ENCODE data around the gene ADGRV1. TPM values are rescaled to one million over a fixed set of nuclear protein-coding genes. Genes with fewer than 3 reads are reported as not detected.

Gene ADGRV1
- total RNA-seq, 1 donor from 2014 or later = 1.7 TPM

DNA sequence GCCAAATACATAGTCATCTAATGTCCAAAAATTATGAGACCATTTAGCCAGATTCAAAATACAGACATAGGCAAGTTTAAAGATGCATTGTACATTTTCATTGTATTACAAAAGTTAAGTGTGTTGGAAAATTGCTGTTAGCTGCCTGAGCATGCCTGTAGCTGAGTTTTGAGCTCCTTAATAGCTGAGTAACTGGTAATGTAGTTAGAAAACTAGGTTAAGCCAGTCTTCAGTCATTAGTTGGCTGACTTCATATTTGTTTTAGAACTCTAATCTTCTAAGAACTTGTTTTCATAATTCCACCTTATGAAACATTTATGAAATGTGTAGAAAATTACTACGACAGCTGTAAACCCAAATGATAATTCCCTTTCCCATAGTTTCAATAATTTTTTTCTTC lies 531.2 kb downstream of the ADGRV1 start:
- ATAC-seq (no peak), DNase-seq (ENCODE audit: low spot score) (no peak)
- intact Hi-C loops (cut with DNase I) = loop anchor here (10.0 kb wide), 1 partner anchor 155 kb away; no protein-coding TSS in a partner anchor

DNA sequence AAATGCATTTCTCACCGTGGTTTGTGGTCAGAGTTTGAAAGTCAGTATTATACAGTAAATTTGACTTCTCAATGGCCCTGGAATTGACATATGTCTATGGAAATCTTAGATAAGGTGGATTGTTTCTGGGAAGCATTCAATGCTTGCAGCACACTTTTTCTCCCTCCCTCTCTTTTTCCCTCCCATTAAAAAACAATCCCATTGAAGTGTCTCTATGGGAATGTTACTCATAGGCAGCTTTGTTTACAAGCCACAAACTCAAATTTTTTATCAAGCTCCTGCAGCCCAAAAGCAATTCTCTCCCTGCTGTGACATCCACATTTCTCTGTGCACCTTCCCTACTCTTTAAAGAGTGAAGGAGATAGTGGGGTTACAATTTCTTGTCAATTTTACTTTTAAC lies 532.4 kb downstream of the ADGRV1 start:
- intact Hi-C loops (cut with DNase I) = loop anchor here (10.0 kb wide), 1 partner anchor 156 kb away; no protein-coding TSS in a partner anchor
- ATAC-seq (no peak), DNase-seq (ENCODE audit: low spot score) (no peak)

DNA sequence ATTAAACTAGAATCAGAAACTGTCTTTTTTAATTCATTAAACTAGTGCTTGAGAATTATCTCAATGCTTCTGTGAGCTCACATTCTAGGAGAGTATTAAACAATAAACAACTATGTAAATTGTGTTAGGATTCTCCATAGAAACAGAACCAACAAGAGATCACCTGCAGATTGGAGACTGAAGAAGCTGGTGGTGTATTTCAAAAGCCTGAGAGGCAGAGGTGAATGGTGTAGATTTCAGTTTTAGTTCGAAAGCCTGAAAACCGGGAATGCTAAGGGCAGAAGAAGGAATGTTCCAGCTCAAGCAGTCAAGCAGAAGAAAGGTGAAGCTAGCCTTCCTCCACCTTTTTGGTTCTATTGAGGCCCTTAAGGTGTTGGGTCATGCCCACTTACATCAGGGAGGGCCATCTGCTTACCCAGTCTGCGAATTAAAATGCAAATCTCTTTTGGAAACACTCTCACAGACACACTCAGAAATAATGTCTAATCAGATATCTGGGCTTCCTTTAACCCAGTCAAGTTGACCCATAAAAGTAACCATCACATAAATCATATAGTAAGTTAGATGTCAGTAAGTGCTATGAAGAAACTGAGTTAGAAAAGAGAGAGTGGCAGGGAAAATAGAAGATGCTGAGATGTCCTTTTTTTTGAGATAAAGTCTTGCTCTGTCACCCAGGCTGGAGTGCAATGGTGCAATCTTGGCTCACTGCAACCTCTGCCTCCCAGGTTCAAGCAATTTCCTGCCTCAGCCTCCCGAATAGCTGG lies 533.1 kb downstream of the ADGRV1 start:
- DNase-seq (ENCODE audit: low spot score) (no peak), ATAC-seq (no peak)
- intact Hi-C loops (cut with DNase I) = loop anchor here (10.0 kb wide), 1 partner anchor 157 kb away; no protein-coding TSS in a partner anchor

DNA sequence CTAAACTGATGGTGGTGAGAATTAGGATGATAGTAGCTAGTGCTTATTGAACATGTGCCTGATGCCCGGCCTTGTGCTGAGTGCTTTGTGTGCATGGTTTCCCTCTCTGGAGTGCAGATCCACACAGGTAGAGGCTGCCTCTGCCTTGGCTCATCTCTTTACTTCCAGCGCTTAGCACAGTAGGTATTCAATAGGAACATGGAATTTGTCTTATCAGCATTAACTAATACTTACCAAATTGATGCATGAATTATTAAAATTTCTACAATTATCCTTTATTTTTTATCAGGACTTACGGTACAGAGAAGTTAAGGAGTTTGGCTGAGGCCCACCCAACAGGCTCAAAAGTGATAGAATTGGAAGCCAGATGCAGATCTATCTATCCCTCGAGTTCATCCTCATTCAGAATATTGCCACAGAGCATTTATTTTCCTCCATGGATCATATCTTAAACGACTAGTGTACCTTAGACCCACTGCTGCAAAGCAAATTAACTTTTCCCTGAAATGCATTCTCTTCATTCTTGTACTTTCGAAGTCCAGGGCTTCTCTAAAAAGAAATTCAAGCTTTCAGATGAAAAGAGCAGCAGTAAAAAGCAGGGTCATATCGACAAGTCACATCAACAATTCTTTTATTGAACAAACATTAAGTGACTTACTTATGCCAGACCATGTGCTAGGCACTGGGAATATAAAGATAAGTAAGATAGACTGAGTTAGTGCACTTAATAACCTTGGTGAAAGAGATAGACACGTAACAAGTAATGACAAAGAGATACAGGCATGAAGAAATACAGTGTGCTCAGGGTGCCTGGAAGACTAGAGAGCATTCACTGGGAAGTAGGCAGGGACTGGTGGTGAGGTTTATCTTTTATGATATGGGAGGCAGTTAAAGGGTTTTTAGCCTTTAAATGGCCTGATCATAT lies 534.5 kb downstream of the ADGRV1 start:
- ATAC-seq = no peak
- intact Hi-C loops (cut with DNase I) = loop anchor here (10.0 kb wide), 1 partner anchor 158 kb away; no protein-coding TSS in a partner anchor
- DNase-seq (ENCODE audit: low spot score) = no peak

DNA sequence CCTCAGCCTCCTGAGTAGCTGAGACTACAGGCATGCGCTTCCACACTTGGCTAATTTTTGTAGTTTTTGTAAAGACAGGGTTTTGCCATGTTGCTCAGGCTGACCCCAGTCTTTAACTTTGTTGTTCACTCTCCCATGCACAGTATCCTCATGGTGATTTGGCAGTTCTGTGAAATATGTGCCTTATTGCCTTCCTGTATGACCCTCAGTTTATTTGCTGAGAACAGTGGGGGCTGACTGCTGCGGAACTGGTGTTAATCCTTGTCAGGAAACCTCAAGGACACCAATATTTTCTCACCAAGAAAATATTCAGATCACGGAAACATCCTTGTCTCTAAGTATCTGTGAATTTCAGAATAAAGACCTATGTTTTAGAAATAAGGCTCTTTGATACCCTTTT lies 536.7 kb downstream of the ADGRV1 start:
- DNase-seq (ENCODE audit: low spot score) (no peak), ATAC-seq (no peak)
- intact Hi-C loops (cut with DNase I) = loop anchor here (10.0 kb wide), 1 partner anchor 161 kb away; no protein-coding TSS in a partner anchor

DNA sequence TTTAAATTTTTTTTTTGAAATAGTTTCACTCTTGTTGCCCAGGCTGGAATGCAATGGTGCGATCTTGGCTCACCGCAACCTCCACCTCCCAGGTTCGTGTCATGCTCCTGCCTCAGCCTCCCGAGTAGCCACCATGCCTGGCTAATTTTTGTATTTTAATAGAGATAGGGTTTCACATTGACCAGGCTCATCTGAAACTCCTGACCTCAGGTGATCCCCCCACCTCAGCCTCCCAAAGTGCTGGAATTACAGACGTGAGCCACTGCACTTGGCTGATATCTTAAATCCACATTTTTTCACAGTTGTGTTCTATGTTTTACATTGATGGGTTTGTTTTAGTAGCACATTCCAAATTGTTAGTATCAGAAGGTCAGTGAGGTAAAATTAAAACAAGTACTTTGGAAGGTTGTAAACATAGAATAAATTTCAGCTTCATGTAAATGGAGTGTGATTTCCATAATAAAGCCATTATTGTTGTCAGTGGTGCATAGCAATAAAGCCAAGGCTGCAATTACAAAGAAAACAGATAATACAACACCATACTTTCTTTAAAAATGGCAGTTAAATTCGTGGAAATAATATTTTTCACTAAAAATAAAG lies 537.3 kb downstream of the ADGRV1 start:
- no peak for ATAC-seq
- intact Hi-C loops (cut with DNase I) = loop anchor here (10.0 kb wide), 1 partner anchor 161 kb away; no protein-coding TSS in a partner anchor
- no peak for DNase-seq (ENCODE audit: low spot score)

DNA sequence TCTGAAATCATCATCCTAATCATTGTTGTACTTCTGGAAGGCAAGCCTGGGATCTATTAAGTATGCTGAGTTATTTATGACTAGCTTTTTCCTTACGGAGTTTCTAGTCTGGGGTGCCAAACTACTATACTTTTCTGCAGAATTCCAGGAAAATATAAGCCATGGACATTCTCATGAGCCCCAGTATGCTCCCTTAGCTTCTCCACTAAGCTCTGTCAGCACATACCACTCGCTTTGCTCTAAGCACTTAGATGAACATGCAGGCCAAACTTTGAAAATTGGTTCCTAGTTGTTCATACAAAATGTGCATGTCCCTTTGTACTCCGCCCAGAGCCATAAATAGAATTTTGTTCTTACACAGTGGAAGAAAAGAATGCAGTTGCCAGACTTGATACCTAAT lies 539.9 kb downstream of the ADGRV1 start:
- intact Hi-C loops (cut with DNase I) = loop anchor here (10.0 kb wide), 1 partner anchor 164 kb away; no protein-coding TSS in a partner anchor
- DNase-seq (ENCODE audit: low spot score) = no peak
- no peak for ATAC-seq

DNA sequence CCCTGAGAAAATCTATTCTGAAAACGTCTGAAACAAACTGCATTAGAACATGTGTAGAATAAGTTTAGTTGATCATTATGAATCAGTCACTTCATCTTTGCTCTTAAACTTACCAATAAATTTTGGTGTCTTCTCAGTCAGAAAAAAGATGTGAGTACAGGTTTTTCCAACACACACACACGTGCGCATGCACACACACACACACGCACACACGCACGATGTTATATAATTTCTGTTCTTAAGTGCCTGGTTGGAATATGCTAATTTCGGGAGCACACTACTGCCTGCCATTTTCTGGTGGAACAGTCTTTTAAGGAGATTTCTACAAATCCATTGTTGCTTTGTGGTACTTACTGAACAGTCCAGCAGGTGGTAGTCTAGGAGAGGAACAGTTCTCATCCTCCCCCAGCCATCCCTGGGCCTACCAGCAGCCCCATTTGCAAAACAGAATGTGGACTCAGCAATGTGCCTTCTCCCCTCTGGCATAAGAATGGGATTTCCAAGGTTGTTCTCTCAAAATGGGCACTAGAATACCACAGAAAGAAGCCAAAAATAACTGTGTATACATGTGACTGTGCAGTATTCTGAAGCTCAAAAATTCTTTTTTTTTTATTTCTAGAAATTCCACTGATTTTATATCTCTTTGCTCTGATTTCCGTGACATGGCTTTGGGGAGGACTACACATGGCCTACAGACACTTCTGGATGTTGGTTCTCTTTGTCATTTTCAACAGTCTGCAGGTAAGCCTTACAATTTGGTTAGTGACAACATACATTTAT lies 543.2 kb downstream of the ADGRV1 start:
- DNase-seq (ENCODE audit: low spot score) (peak; percentile 80), ATAC-seq (peak; percentile 97)
- intact Hi-C loops (cut with DNase I) = loop anchor here (2.0 kb wide), 1 partner anchor 283 kb away; no protein-coding TSS in a partner anchor

DNA sequence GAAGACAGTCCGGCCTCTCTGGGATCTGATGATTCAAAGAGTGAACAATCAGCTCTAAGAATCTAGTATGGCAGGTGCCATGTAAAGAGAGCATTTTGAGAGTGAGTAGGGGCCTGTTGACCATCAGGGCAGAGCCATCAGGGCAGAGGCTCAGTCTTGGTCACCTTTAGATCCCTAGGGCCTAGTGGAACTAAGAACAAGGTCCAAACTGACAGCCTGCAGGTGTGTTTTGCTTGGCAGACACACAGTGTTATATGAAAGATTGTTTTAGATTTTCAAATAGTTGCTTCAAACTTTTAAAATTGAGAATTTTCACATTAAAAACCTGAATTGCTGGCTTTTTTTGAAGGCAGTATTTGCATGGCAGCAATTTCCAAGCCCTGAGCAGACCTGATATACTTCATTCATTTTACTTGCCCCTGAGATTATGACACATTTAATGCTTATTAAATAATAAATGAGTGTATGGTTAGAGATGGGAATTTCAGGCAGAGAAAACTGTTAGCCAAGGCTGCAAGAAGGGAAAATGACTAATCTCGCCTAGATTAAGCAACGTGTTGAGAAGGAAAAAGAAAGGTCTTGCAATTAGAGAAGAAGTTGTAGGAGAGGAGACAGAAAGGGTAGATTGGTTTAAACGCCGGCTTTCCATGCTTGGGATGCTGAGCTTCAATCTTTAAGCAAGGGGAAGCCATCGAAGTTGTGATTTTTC lies 544.9 kb downstream of the ADGRV1 start:
- intact Hi-C loops (cut with DNase I) = loop anchor here (2.0 kb wide), 1 partner anchor 281 kb away; no protein-coding TSS in a partner anchor
- no peak for ATAC-seq
- DNase-seq (ENCODE audit: low spot score) = no peak

DNA sequence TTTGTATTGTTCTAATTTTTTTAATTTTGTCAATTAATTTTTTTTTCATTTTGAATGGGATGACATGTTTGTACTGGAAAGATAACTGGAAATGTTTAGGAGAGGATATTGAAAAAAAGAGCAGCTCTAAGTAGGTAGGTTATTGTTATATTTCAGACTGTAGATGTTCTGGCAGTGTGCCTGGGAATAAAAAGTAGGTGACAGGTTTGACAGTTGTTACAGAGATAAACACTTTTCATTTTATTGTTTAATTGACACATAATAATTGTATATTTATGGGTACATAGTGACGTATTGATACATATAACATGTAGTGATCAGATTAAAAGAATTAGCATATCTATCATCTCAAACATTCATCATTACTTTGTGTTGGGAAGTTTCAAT lies 545.5 kb downstream of the ADGRV1 start:
- ATAC-seq (no peak), DNase-seq (ENCODE audit: low spot score) (no peak)
- intact Hi-C loops (cut with DNase I) = no loop called here

DNA sequence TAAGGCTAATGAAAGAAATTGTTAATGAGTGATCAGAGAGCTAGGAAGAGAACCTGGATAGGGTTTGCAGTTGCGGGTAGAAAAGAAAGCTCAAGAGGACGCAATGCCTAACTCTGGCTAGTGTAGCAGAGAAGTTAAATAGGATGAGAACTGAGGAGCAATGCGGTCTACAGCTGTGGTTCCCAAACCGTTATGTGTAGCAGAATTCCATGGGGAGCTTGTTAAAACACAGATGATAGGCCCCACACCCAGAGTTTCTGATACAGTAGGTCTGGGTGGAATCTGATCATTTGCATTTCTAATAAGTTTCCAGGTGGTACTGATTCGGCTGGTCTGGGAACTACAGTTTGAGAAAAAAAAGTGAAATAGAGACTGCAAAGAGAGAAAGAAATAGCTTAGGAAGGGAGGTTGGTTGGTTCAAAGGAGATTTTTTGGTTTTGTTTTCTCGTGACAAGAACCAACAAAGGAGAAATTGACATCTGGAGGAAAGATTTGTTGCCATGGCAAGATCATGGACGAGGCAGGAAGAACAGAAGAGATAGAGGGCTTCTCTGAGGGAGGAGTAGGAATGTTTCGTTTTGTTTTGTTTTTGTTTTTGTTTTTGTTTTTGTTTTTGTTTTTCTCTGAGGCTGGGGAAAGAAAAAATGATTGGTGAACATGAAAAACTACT lies 548.4 kb downstream of the ADGRV1 start:
- no peak for ATAC-seq

DNA sequence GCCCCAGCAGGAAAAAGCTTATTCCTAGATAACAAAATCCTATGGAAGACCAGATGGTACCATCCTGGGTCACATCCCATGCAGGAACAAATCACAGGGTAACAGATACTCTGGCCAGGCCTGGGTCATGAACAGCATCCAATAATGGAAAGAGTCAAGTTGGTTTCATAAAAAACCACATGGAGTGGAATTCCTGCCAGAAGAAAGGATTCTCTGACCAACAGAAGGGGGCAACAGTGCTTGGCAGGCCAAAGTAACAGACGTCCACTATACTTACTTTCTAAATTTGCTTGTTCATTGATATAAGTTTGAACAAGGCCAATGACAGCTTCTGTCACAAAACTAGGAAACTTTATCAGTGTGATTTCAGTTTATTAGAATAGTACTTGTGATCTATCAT lies 551.0 kb downstream of the ADGRV1 start:
- DNase-seq (ENCODE audit: low spot score) (no peak), ATAC-seq (no peak)
- intact Hi-C loops (cut with DNase I) = no loop called here

More for the DNA sequence above, 548.4 kb downstream of the ADGRV1 start:
- no peak for DNase-seq (ENCODE audit: low spot score)
- intact Hi-C loops (cut with DNase I) = no loop called here

DNA sequence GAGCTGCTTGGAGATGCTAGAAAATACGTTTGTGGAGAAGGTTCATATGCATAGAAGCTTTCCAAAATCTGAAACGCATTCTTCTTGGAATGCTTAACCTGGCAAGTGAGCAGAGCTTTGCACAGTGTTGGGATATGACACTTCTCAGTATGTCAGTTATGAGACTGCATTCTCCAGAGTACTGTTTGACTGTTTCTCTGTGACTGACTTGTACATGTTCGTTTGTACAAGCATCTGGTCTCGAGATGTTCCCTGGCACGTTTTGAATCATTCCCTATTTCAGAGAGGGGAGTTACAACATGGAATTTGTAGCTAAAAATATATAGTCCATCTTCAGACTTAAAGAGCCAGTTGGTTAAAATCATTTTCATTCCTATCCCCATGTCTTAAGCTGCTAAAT lies 552.1 kb downstream of the ADGRV1 start:
- DNase-seq (ENCODE audit: low spot score) (no peak), ATAC-seq (peak; percentile 57)
- intact Hi-C loops (cut with DNase I) = no loop called here

DNA sequence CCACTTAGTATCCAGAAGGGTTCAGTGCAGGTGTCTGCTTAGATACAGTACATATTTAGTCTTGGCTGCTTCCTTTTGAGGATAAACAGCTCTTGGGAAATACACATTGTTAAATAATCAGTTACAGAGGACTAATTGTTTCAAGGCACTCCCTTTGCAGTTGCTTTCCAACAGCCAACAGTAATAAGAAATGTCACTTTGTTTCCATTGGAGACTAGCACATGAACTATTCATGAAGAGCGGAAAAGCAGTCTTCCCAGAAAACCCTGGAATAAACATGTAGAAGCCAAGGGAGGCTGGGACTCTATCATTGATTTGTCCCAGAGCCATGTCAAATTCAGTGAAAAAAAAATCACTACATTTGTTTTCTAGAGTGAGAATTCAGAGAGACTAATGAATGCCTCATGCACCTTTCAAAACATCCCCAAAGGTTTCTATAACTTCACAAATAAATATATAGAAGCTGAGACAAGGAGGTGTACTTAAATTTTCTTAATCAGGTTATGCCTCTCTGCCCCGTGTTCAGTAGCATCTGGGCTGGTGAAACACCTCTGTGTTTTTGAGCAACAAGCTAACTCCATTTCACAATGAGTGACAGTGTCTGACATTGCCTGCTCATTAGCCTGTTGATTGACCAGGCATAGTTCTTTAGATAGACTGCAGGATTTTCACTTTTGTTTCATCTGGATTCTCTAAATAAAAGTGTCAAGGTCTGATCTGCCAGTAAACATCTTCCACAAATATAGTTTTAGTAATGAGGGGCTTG lies 553.1 kb downstream of the ADGRV1 start:
- ATAC-seq (peak; percentile 90), DNase-seq (ENCODE audit: low spot score) (no peak)
- intact Hi-C loops (cut with DNase I) = no loop called here

DNA sequence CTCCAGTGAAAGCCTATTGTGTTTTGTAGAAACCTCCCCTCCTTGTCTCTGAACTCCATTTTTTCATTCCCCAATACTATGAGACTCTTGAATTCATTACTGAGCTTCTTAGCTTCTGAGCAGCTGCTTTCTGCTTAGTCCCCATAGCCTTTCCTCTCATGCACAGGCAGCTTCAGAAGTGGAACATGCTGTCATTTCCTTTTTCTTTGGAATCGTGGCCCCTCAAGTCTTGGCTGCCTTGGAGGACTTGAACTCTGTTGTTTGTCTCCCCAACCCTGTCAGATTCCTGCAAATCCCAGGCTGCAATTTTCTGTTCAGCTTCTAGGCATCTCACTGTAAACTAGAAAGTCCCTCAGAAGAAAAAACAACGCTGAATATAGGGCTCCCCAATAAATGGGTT lies 556.1 kb downstream of the ADGRV1 start:
- ATAC-seq (no peak), DNase-seq (ENCODE audit: low spot score) (no peak)
- intact Hi-C loops (cut with DNase I) = no loop called here

DNA sequence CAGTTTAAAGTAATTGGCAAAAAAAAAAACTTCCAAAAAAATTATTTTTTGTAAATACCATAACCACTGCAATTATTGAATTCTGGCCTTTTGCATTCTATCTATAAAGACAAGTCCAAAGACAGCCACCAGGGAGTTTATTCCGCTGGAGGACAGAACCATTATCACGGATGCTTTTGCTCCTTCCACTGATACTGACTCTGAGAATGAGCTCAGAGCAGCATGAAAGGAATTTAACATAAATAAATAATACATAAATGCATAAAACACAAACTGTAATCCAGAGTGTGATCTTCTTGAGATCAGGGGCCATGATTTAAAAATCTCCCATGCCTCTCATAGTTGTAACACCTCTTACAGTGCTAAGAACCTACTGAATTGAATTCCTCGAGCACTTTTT lies 559.8 kb downstream of the ADGRV1 start:
- intact Hi-C loops (cut with DNase I) = no loop called here
- ATAC-seq (no peak), DNase-seq (ENCODE audit: low spot score) (no peak)

DNA sequence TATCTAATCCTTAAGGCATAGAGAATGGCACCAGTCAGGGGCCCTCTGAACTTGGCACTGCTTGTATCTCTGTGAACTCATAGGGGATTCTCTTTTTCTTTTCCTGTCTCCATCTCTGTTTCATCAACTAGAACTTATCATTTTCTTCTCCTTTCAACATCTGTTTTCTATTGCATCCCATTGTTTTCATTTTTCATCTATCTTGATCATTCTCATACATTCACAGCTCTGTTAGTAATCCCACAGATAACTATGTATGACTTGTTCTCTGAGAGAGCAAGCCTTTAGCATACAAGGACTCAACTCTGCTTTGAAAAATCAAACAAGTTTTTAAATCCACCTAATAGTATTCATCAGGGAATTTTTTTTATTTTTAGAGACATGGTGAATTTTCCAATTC lies 560.2 kb downstream of the ADGRV1 start:
- ATAC-seq (no peak), DNase-seq (ENCODE audit: low spot score) (no peak)
- intact Hi-C loops (cut with DNase I) = no loop called here
